Activated B cell treated with CpG ODN at 0.5 μM for 24 hours (primary cell): Measurements from ENCODE around the gene PREX1. TPM values are rescaled to one million over a fixed set of nuclear protein-coding genes. Genes with fewer than 3 reads are reported as not detected.

ENCODE experiments used
- ATAC-seq: fragments of 200-7000 bp; cut with Tn5 transposase; one replicate; pipeline ENCODE4 v1.10.0; 2021; ENCODE audit warnings: low read depth, mild to moderate bottlenecking, moderate library complexity
- CTCF ChIA-PET: fragments of 350-600 bp; sonication (Branson Sonifier 250); formaldehyde crosslinking; loops from one replicate; lab custom pipeline; 2021; ENCODE audit warnings: antibody characterized with exemption; lab: Charles Lee
- POLR2A ChIA-PET: fragments of 350-600 bp; sonication (Branson Sonifier 250); formaldehyde crosslinking; loops from one replicate; lab custom pipeline; 2021; ENCODE audit warnings: antibody characterized with exemption; lab: Charles Lee
- DNase-seq: peaks from one replicate; pipeline ENCODE4 v3.0.0; 2022
- H3K27ac Mint-ChIP-seq: one replicate; pipeline ENCODE4 v1.8.0; 2020; ENCODE audit warnings: mixed read lengths
- H3K27me3 Mint-ChIP-seq: one replicate; pipeline ENCODE4 v1.8.0; 2021; ENCODE audit warnings: mixed read lengths
- H3K36me3 Mint-ChIP-seq: one replicate; pipeline ENCODE4 v1.8.0; 2021; ENCODE audit warnings: low read depth, mixed read lengths
- H3K4me1 Mint-ChIP-seq: one replicate; pipeline ENCODE4 v1.8.0; 2021; ENCODE audit warnings: mixed read lengths
- H3K4me3 Mint-ChIP-seq: one replicate; pipeline ENCODE4 v1.8.0; 2020; ENCODE audit warnings: mild to moderate bottlenecking, mixed read lengths
- H3K9me3 Mint-ChIP-seq: one replicate; pipeline ENCODE4 v1.8.0; 2020; ENCODE audit warnings: mixed read lengths
- CTCF ChIP-seq: fragments of 200-600 bp; IDR thresholded peaks from one replicate; pipeline ENCODE4 v1.8.0; 2022; ENCODE audit warnings: antibody characterized with exemption, mild to moderate bottlenecking
- intact Hi-C: fragments of 100-400 bp; cut with micrococcal nuclease; formaldehyde crosslinking; loops from one replicate; pipeline ENCODE4 v1.15.1; 2024
- total RNA-seq: library from RNA; stranded (reverse); gene quantifications from 2 replicates; pipeline ENCODE4 v1.2.3, GENCODE V29; 2022

PREX1 gene
- total RNA-seq, 1 donor from 2014 or later = 71.4 TPM

- TF ChIP-seq CTCF = no peak
- H3K9me3 Mint-ChIP-seq = no peaks in the 10 kb centered on the region
- ATAC-seq = no peak
- ChIA-PET POLR2A (interaction anchor here (0.7 to 1.8 kb wide), 2 partner anchors 9 to 1130 kb away, joined by 7 to 11 read pairs; no protein-coding TSS in a partner anchor), CTCF (no interaction called here)
- intact Hi-C loops = no loop called here
- peaks cover 31% of the 10 kb centered on the region for H3K4me1 Mint-ChIP-seq
- no peaks in the 10 kb centered on the region for H3K36me3 Mint-ChIP-seq
- no peak overlapping the region for H3K27ac Mint-ChIP-seq
- no peaks in the 10 kb centered on the region for H3K27me3 Mint-ChIP-seq
- H3K4me3 Mint-ChIP-seq = no peak overlapping the region
- DNase-seq = no peak
Measured at GRCh38 chr20:48837014-48837413, 9.2 kb upstream of the PREX1 start.

- intact Hi-C loops = no loop called here
- DNase-seq (no peak), ATAC-seq (no peak)
- no peaks in the 10 kb centered on the region for H3K36me3 Mint-ChIP-seq
- peaks cover 37% of the 10 kb centered on the region for H3K4me1 Mint-ChIP-seq
- no peaks in the 10 kb centered on the region for H3K9me3 Mint-ChIP-seq
- no peak overlapping the region for H3K27ac Mint-ChIP-seq
- ChIA-PET POLR2A (no interaction called here), CTCF (no interaction called here)
- H3K4me3 Mint-ChIP-seq = no peak overlapping the region
- H3K27me3 Mint-ChIP-seq = no peaks in the 10 kb centered on the region
- no peak for TF ChIP-seq CTCF
Measured at GRCh38 chr20:48835390-48835789, 7.6 kb upstream of the PREX1 start.

- intact Hi-C loops = no loop called here
Measured at GRCh38 chr20:48834278-48834677, 6.5 kb upstream of the PREX1 start.

GRCh38 chr20:48832405-48832730 lies 4.6 kb upstream of the PREX1 start:
- CTCF ChIA-PET = interaction anchor here (0.7 to 2.2 kb wide), 5 partner anchors 9 to 175 kb away, joined by 3 to 10 read pairs (median 7); no protein-coding TSS in a partner anchor
- Mint-ChIP-seq H3K4me1 (peaks cover 40% of the 10 kb centered on the region), H3K27ac (peak overlapping the region; percentile 85), H3K4me3 (peak overlapping the region; percentile 59), H3K9me3 (no peaks in the 10 kb centered on the region), H3K36me3 (no peaks in the 10 kb centered on the region), H3K27me3 (no peaks in the 10 kb centered on the region)
- TF ChIP-seq CTCF = no peak
- ATAC-seq (no peak), DNase-seq (no peak)
- POLR2A ChIA-PET = interaction anchor here (0.6 to 3.0 kb wide), 5 partner anchors 9 to 120 kb away, joined by 3 to 14 read pairs (median 5); no protein-coding TSS in a partner anchor
- intact Hi-C loops = loop anchor here (1.0 kb wide), 1 partner anchor 14 kb away; no protein-coding TSS in a partner anchor

More at GRCh38 chr20:48834278-48834677, 6.5 kb upstream of the PREX1 start:
- POLR2A ChIA-PET = no interaction called here
- TF ChIP-seq CTCF = no peak
- Mint-ChIP-seq H3K27me3 (no peaks in the 10 kb centered on the region), H3K27ac (no peak overlapping the region), H3K4me3 (no peak overlapping the region), H3K36me3 (no peaks in the 10 kb centered on the region), H3K4me1 (peaks cover 37% of the 10 kb centered on the region), H3K9me3 (no peaks in the 10 kb centered on the region)
- CTCF ChIA-PET = no interaction called here
- no peak for ATAC-seq
- DNase-seq = no peak

- ATAC-seq = no peak
- TF ChIP-seq CTCF = no peak
- H3K27ac Mint-ChIP-seq = peak overlapping the region; percentile 85
- no peaks in the 10 kb centered on the region for H3K27me3 Mint-ChIP-seq
- no peaks in the 10 kb centered on the region for H3K9me3 Mint-ChIP-seq
- no peak for DNase-seq
- peaks cover 41% of the 10 kb centered on the region for H3K4me1 Mint-ChIP-seq
- H3K36me3 Mint-ChIP-seq = peaks cover 3% of the 10 kb centered on the region
- ChIA-PET POLR2A (interaction anchor here (0.6 to 3.0 kb wide), 5 partner anchors 10 to 119 kb away, joined by 4 to 14 read pairs (median 5); no protein-coding TSS in a partner anchor), CTCF (interaction anchor here (1.1 to 2.2 kb wide), 4 partner anchors 9 to 174 kb away, joined by 3 to 10 read pairs (median 7); no protein-coding TSS in a partner anchor)
- intact Hi-C loops = loop anchor here (1.0 kb wide), 1 partner anchor 14 kb away; no protein-coding TSS in a partner anchor
- H3K4me3 Mint-ChIP-seq = peak overlapping the region; percentile 59
Measured at GRCh38 chr20:48831718-48832404, 4.1 kb upstream of the PREX1 start.
